D721Med (cell line): ENCODE data around the gene ADCYAP1R1.

ENCODE experiments used
- DNase-seq: peaks from one replicate; pipeline ENCODE4 v3.0.0; 2011; ENCODE audit warnings: low spot score; ENCODE audit not compliant: insufficient read length
- FAIRE-seq: peaks from 2 replicates; lab custom pipeline; 2011; peaks lifted over from hg19 to GRCh38; lab: Jason Lieb, UNC
- TF ChIP-seq, protein P1 (sequence below): IDR thresholded peaks from 2 replicates; pipeline ENCODE4 v1.5.1; 2012; ENCODE audit warnings: mild to moderate bottlenecking, control low read depth; ENCODE audit not compliant: insufficient read depth; ENCODE audit errors: missing control alignments

Gene ADCYAP1R1

DNA sequence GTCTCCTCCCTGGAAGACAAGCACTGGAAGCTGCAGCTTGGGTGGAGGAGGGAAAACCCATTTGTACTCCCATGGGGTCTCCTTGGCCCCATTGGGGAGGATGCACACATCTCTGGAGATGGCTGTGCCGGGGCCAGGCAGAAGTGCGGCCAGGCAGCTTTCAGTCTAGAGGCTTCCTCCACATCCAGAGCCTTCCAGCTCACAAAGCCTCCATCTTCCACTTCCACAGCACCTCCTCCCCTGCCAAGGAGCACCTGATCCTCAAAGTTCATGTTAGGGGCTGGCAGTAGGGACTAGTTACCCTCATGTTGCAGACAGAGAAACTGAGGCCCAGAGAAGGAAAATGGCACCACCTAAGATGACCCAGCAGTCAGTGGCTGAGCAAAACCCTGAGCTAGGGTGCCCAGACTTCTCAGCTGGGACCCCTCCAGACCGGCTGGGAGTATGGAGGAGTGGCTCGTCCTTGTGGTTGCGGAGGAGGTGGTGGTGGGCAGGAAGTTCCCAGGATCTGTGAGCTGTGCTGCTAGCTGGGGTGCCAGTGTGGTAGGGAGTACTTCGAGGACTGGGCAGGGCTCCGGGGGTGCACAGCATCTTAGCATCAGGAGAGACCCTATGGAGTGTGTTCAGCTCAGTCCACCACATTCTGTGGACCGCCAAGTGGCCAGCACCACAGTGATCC is 44.2 kb downstream of the ADCYAP1R1 start:
- TF ChIP-seq, protein P1, sequence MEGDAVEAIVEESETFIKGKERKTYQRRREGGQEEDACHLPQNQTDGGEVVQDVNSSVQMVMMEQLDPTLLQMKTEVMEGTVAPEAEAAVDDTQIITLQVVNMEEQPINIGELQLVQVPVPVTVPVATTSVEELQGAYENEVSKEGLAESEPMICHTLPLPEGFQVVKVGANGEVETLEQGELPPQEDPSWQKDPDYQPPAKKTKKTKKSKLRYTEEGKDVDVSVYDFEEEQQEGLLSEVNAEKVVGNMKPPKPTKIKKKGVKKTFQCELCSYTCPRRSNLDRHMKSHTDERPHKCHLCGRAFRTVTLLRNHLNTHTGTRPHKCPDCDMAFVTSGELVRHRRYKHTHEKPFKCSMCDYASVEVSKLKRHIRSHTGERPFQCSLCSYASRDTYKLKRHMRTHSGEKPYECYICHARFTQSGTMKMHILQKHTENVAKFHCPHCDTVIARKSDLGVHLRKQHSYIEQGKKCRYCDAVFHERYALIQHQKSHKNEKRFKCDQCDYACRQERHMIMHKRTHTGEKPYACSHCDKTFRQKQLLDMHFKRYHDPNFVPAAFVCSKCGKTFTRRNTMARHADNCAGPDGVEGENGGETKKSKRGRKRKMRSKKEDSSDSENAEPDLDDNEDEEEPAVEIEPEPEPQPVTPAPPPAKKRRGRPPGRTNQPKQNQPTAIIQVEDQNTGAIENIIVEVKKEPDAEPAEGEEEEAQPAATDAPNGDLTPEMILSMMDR, result no peak
- DNase-seq (no peak), FAIRE-seq (no peak)

DNA sequence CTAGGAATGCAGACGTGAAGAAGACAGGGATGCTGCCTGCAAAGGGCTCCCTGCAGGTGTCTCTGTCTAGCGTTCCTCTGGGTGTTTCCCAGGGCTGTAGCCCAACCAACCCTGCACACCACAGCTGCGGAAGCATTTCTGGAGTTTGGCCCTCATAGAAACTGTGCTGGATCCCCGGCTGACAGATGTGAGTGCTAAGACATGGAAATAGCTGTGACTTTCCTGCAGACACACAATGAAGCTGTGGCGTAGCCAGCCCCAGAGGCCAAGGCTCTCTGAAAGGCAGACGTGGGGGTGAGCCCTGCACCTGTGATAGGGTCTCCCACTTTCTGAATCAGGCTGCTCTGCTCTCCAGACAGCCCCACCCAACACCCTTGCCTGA is 44.8 kb downstream of the ADCYAP1R1 start:
- TF ChIP-seq, protein P1, result no peak
- no peak for FAIRE-seq
- DNase-seq, result no peak

DNA sequence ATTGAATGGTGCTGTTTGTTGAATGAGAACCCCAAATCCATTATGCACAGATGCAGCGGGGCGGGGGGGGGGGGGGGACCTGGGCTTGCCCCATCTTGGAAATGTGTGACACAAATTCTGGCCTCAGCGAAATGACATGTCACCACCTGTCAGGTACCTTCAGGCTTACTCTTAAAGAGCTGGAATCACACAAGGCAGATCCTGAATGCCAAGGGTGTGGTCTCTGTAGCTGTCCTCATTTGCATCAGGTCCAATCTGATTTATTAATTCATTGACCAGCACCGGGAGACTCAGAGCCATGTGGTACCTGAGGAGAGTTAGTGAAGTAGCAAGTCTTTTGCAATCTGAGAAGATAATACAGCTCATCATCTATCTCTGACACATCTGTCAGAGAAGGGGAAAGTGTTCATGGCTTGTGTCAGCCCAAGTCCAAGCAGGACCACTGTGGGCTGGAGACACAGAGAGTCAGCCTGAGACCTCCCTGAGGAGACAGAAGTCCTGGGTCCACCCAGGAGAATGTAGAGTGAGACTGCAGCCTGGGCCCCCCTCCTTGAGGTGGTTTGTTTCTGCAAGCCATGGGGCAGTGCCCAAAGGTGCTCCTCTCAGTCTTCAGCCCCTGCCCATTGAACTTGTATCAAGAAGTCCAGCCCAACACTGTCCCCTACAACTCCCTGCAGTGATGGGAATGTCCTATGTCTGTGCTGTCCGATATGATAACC is 46.7 kb downstream of the ADCYAP1R1 start:
- FAIRE-seq (no peak), DNase-seq (no peak)
- TF ChIP-seq, protein P1, result no peak

DNA sequence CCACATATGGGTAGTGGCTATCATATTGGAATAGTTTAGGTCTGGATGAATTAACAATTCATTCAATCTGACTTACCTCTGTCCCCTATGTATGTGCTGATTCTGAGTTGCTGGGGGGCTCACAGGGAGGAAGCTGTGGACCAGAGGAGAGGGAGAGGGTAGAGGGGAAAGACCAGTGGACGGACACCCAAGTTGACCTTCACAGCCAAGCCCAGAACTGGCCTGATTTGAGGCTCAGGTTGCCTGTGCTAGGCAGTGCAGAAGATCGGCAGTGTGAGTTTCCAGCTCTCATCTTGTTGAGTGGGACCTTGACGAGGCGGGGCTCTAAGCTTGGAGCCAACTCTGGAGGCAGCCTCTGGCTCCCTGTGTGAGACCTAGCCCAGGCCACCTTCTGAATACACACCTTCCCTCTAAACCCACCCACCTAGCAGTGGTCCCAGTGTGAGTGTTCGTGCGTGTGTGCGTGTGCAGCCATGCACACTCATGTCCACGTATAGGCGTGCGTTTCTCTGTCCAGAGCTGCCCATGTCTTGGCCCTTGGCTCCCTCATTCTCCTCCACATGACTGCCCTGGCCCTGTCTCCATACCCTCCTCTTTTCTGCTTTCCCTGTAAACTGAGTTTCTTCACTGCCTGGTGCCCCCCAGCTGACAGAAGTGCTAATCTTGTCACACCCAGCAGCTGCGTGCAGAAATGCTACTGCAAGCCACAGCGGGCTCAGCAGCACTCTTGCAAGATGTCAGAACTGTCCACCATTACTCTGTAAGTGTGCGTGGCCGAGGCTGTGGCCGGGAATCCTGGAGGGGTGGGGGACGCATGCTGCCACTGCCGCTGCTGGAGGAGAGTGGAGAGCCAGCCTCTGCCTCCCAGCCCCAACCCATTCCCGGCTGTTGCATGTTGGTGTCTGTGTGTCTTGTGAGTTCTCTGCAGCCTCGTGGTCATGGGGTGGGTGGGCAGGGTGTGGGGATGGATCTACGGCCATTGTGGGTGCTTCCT is 47.6 kb downstream of the ADCYAP1R1 start:
- DNase-seq (no peak), FAIRE-seq (no peak)
- TF ChIP-seq, protein P1, result no peak

DNA sequence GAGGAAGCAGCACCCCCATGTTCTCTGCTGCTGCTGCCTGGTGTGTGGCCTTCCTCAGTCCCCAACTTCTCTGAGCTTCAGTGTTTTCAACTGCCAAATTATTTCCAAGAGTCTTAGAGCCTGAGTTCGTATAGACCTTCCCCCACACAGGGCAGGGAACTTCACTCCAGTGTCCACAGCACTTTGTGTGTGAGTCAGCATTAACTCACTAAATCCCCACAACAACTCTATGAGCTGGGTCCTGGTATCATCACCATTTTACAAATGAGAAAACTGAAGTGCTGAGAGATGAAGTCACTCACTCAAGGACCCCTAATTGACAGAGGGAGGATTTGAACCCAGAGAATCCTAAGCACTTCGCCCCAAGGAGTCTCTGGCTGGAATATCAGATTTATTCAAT is 48.3 kb downstream of the ADCYAP1R1 start:
- no peak for FAIRE-seq
- no peak for DNase-seq
- TF ChIP-seq, protein P1, result no peak

DNA sequence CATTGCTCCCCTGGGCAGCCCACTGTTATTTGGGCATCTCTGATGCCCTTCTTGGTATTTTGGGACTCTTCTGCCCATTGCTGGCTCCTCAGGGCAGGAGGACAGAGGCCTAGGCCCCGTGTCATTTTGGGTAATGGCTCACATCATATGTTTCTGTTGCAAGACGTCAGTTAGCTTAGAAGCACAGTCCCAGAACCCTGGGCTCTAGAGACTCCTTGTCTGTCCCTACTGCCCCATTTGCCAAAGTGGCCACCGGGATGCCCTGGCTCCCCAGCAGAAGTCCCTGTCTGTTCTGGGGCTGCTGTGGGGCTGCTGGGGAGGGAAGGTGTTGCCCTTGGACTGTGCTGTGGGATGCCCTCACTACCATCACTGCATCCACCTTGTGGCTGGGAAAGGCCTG is 48.8 kb downstream of the ADCYAP1R1 start:
- FAIRE-seq, result no peak
- no peak for DNase-seq

More for the DNA sequence above, 48.8 kb downstream of the ADCYAP1R1 start:
- TF ChIP-seq, protein P1, result no peak
